CD14-positive monocyte (primary cell): ENCODE results near the gene TMC7. TPM values are rescaled to one million over a fixed set of nuclear protein-coding genes. Genes with fewer than 3 reads are reported as not detected.
A peak's percentile ranks its signal among the peaks of the same experiment; 100 is the strongest.

Source experiments
- DNase-seq, 3 donors: peaks; one replicate each; pipeline ENCODE4 v3.0.0-alpha.2; 2011 to 2022
- H2AFZ ChIP-seq: 2 replicates; pipeline ENCODE4 v1.6.0; 2012; ENCODE audit warnings: mild to moderate bottlenecking, low read depth, low read length, inconsistent platforms; ENCODE audit not compliant: insufficient read depth, poor library complexity, severe bottlenecking
- H3K27ac ChIP-seq, 2 donors: 1 replicate in 1 of 2; 2 replicates in 1 of 2; pipeline ENCODE4 v1.5.1; 2012 to 2013; ENCODE audit warnings: low read length in 2 of 2, control low read depth in 1 of 2, inconsistent platforms in 1 of 2, low read depth in 1 of 2, mild to moderate bottlenecking in 1 of 2
- H3K27me3 ChIP-seq, 2 donors: one replicate each; pipeline versions ENCODE4 v1.6.0 to v1.6.1; 2011 to 2013; ENCODE audit warnings: low read length in 2 of 2; ENCODE audit not compliant: control insufficient read depth in 2 of 2, insufficient read depth in 2 of 2
- H3K36me3 ChIP-seq, 2 donors: replicated peaks in 1 of 2; 1 replicate in 1 of 2; 2 replicates in 1 of 2; pipeline versions ENCODE4 v1.5.1 to v1.6.1; 2012 to 2013; ENCODE audit warnings: low read length in 2 of 2, control low read depth in 1 of 2, inconsistent platforms in 1 of 2, mild to moderate bottlenecking in 1 of 2; ENCODE audit not compliant: insufficient read depth in 2 of 2, control insufficient read depth in 1 of 2
- H3K4me1 ChIP-seq, 2 donors: 1 replicate in 1 of 2; 2 replicates in 1 of 2; pipeline versions ENCODE4 v1.5.1 to v1.6.1; 2012 to 2013; ENCODE audit warnings: low read length in 2 of 2, control low read depth in 1 of 2, inconsistent platforms in 1 of 2, mild to moderate bottlenecking in 1 of 2, moderate library complexity in 1 of 2; ENCODE audit not compliant: insufficient read depth in 2 of 2, control insufficient read depth in 1 of 2
- H3K4me2 ChIP-seq: replicated peaks from 2 replicates; pipeline ENCODE3; 2012; ENCODE audit warnings: low read length, moderate library complexity, mild to moderate bottlenecking; ENCODE audit not compliant: poor library complexity, severe bottlenecking; ENCODE audit errors: extremely low read depth
- H3K4me3 ChIP-seq, 3 experiments: fragments of 200-600 bp in 1 of 3; sonication (generic) in 1 of 3; replicated peaks in 1 of 3; 1 replicate in 2 of 3; 2 replicates in 1 of 3; pipeline ENCODE4 v1.5.1; 2011 to 2013; ENCODE audit warnings: low read length in 3 of 3, mild to moderate bottlenecking in 3 of 3, control low read depth in 2 of 3, low read depth in 2 of 3, inconsistent platforms in 1 of 3, moderate library complexity in 1 of 3
- H3K79me2 ChIP-seq: 2 replicates; pipeline ENCODE4 v1.6.0; 2012; ENCODE audit warnings: mild to moderate bottlenecking, control low read depth, inconsistent platforms, low read length, moderate library complexity; ENCODE audit not compliant: insufficient read depth
- H3K9ac ChIP-seq: 2 replicates; pipeline ENCODE4 v1.6.0; 2017; ENCODE audit warnings: low read length, mild to moderate bottlenecking; ENCODE audit not compliant: insufficient read depth, poor library complexity, severe bottlenecking
- H3K9me3 ChIP-seq, 2 donors: replicated peaks in 1 of 2; 1 replicate in 1 of 2; 2 replicates in 1 of 2; pipeline versions ENCODE4 v1.5.1 to v1.6.1; 2012 to 2013; ENCODE audit warnings: low read length in 2 of 2, control low read depth in 1 of 2; ENCODE audit not compliant: control insufficient read depth in 1 of 2, insufficient read depth in 1 of 2
- H4K20me1 ChIP-seq: 2 replicates; pipeline ENCODE4 v1.6.0; 2012; ENCODE audit warnings: mild to moderate bottlenecking, low read length, control low read depth, moderate library complexity; ENCODE audit not compliant: insufficient read depth
- H3K27ac Mint-ChIP-seq, 7 donors: one replicate each; pipeline ENCODE4 v1.8.0; 2020; ENCODE audit warnings: mild to moderate bottlenecking in 7 of 7, mixed read lengths in 7 of 7, moderate library complexity in 6 of 7, inconsistent platforms in 2 of 7
- H3K27me3 Mint-ChIP-seq, 3 donors: one replicate each; pipeline ENCODE4 v1.8.0; 2021 to 2022; ENCODE audit warnings: low read depth in 3 of 3, mild to moderate bottlenecking in 3 of 3, mixed read lengths in 3 of 3, moderate library complexity in 3 of 3, inconsistent platforms in 1 of 3
- H3K36me3 Mint-ChIP-seq, 2 donors: one replicate each; pipeline ENCODE4 v1.8.0; 2020; ENCODE audit warnings: mixed read lengths in 2 of 2, inconsistent platforms in 1 of 2, mild to moderate bottlenecking in 1 of 2
- H3K4me1 Mint-ChIP-seq: one replicate; pipeline ENCODE4 v1.8.0; 2020; ENCODE audit warnings: mild to moderate bottlenecking, mixed read lengths
- H3K4me3 Mint-ChIP-seq, 2 donors: one replicate each; pipeline ENCODE4 v1.8.0; 2020; ENCODE audit warnings: mild to moderate bottlenecking in 2 of 2, mixed read lengths in 2 of 2, moderate library complexity in 1 of 2
- H3K9me3 Mint-ChIP-seq, 7 donors: one replicate each; pipeline ENCODE4 v1.8.0; 2020 to 2022; ENCODE audit warnings: mixed read lengths in 7 of 7, mild to moderate bottlenecking in 6 of 7, moderate library complexity in 6 of 7, inconsistent platforms in 2 of 7
- CTCF ChIP-seq: fragments of 200-600 bp; IDR thresholded peaks from one replicate; pipeline ENCODE4 v1.8.0; 2022; ENCODE audit warnings: antibody characterized with exemption, mild to moderate bottlenecking
- WGBS: methylation state at CpG from one replicate; pipeline ENCODE4 v1.1.5; 2013; ENCODE audit warnings: missing lambda C conversion rate; ENCODE audit not compliant: insufficient coverage; 5-methylcytosine and 5-hydroxymethylcytosine counted together
- intact Hi-C, 2 donors: fragments of 100-400 bp; cut with micrococcal nuclease; formaldehyde crosslinking; loops; one replicate each; pipeline versions ENCODE4 v1.15.0 to v1.15.1; 2023
- polyA plus RNA-seq, 3 donors: library from polyadenylated mRNA; depleted of rRNA in 1 of 3; unstranded in 2 of 3; stranded (reverse) in 1 of 3; fragments of 300-500 nt in 2 of 3; fragments of >200 nt in 1 of 3; fragmentation: Illumina TruSeq in 2 of 3; gene quantifications; 1 replicate in 2 of 3; 2 replicates in 1 of 3; pipeline ENCODE4 v1.2.3, GENCODE V29; 2012 to 2021

Gene TMC7
- polyA plus RNA-seq, 3 donors = not detected

- intact Hi-C loops = no loop called here
- H4K20me1 ChIP-seq = no peaks in the 10 kb centered on the region
- peak overlapping the region; percentile 25 to 54 for H3K4me3 Mint-ChIP-seq
- peak; percentile 44 to 64 (median 64) for DNase-seq
- 10% methylated on average over 8 of the region's 18 CpGs for WGBS
- peaks cover 3% of the 10 kb centered on the region for H3K4me1 Mint-ChIP-seq
- H3K9me3 Mint-ChIP-seq = no peaks in the 10 kb centered on the region
- H3K4me2 ChIP-seq = peak overlapping the region; percentile 63
- H3K4me1 ChIP-seq = peaks cover 0 to 5% of the 10 kb centered on the region in 2 donors
- no peaks in the 10 kb centered on the region for H3K27me3 ChIP-seq
- H2AFZ ChIP-seq = peak overlapping the region; percentile 41
- no peaks in the 10 kb centered on the region for H3K36me3 Mint-ChIP-seq
- no peak overlapping the region for H3K27ac Mint-ChIP-seq
- H3K36me3 ChIP-seq = no peaks in the 10 kb centered on the region
- peak; percentile 97 for TF ChIP-seq CTCF
- peak overlapping the region in 1 of 3 experiments; percentile 53 for H3K4me3 ChIP-seq
- no peaks in the 10 kb centered on the region for H3K79me2 ChIP-seq
- H3K9ac ChIP-seq = no peak overlapping the region
- no peak overlapping the region for H3K27ac ChIP-seq
- no peaks in the 10 kb centered on the region for H3K9me3 ChIP-seq
- peaks cover 2 to 7% (median 5%) of the 10 kb centered on the region in 3 donors for H3K27me3 Mint-ChIP-seq
Observed at GRCh38 chr16:18969050-18969854, 14.5 kb upstream of the TMC7 start.

- no peak overlapping the region for H3K4me3 ChIP-seq
Observed at GRCh38 chr16:18969855-18970240, 13.9 kb upstream of the TMC7 start.

More at GRCh38 chr16:18969855-18970240, 13.9 kb upstream of the TMC7 start:
- Mint-ChIP-seq H3K27ac (no peak overlapping the region), H3K27me3 (peaks cover 2 to 8% (median 5%) of the 10 kb centered on the region in 3 donors), H3K4me1 (peaks cover 3% of the 10 kb centered on the region), H3K36me3 (no peaks in the 10 kb centered on the region), H3K9me3 (no peaks in the 10 kb centered on the region), H3K4me3 (no peak overlapping the region)
- Histone ChIP-seq H3K27me3 (no peaks in the 10 kb centered on the region), H3K36me3 (no peaks in the 10 kb centered on the region), H3K79me2 (no peaks in the 10 kb centered on the region), H3K4me2 (no peak overlapping the region), H3K9me3 (no peaks in the 10 kb centered on the region), H4K20me1 (no peaks in the 10 kb centered on the region), H3K4me1 (peaks cover 0 to 5% of the 10 kb centered on the region in 2 donors), H2AFZ (no peak overlapping the region), H3K9ac (no peak overlapping the region), H3K27ac (no peak overlapping the region)
- no peak for DNase-seq
- TF ChIP-seq CTCF = no peak
- intact Hi-C loops = loop anchor here in 1 of 2 donors (10.0 kb wide), 1 partner anchor 105 kb away; no protein-coding TSS in a partner anchor
- WGBS = no CpG with 5 or more reads among the region's 4 CpGs
